H9 (cell line): ENCODE measurements around the gene TRMT1. TPM values are rescaled to one million over a fixed set of nuclear protein-coding genes. Genes with fewer than 3 reads are reported as not detected.
A peak's percentile ranks its signal among the peaks of the same experiment; 100 is the strongest.

Experiments
- DNase-seq: peaks from one replicate; pipeline ENCODE4 v3.0.0-alpha.2; 2017
- H2AFZ ChIP-seq: one replicate; pipeline ENCODE4 v1.6.1; 2013; ENCODE audit warnings: mild to moderate bottlenecking, low read length, control low read depth, moderate library complexity
- H2AK5ac ChIP-seq: 2 replicates; pipeline ENCODE4 v1.6.1; 2013; ENCODE audit warnings: low read length, control low read depth, mixed read lengths; ENCODE audit not compliant: insufficient read length
- H2BK120ac ChIP-seq: one replicate; pipeline ENCODE4 v1.6.1; 2013; ENCODE audit warnings: low read depth, mild to moderate bottlenecking, low read length, control low read depth, inconsistent platforms; ENCODE audit not compliant: poor library complexity, severe bottlenecking
- H2BK12ac ChIP-seq: 2 replicates; pipeline ENCODE4 v1.6.1; 2013; ENCODE audit warnings: low read length, control low read depth, mixed read lengths, low read depth; ENCODE audit not compliant: insufficient read length
- H2BK15ac ChIP-seq: 2 replicates; pipeline ENCODE4 v1.6.1; 2013; ENCODE audit warnings: low read depth, low read length, control low read depth
- H2BK20ac ChIP-seq: one replicate; pipeline ENCODE4 v1.6.1; 2013; ENCODE audit warnings: low read depth, mild to moderate bottlenecking, low read length, control low read depth, inconsistent platforms; ENCODE audit not compliant: poor library complexity, severe bottlenecking
- H2BK5ac ChIP-seq: 2 replicates; pipeline ENCODE4 v1.6.1; 2013; ENCODE audit warnings: low read length, control low read depth, mixed read lengths; ENCODE audit not compliant: insufficient read length
- H3K14ac ChIP-seq: 2 replicates; pipeline ENCODE4 v1.6.1; 2013; ENCODE audit warnings: low read length, control low read depth; ENCODE audit not compliant: insufficient read depth
- H3K18ac ChIP-seq: 2 replicates; pipeline ENCODE4 v1.6.1; 2013; ENCODE audit warnings: low read depth, mild to moderate bottlenecking, mixed read lengths, low read length, control low read depth; ENCODE audit not compliant: insufficient read length
- H3K23ac ChIP-seq: 2 replicates; pipeline ENCODE4 v1.6.1; 2013; ENCODE audit warnings: low read length, control low read depth, mixed read lengths, low read depth; ENCODE audit not compliant: insufficient read length
- H3K23me2 ChIP-seq: 2 replicates; pipeline ENCODE4 v1.6.1; 2013; ENCODE audit warnings: low read depth, mild to moderate bottlenecking, mixed read lengths, low read length, control low read depth; ENCODE audit not compliant: insufficient read length, poor library complexity, severe bottlenecking
- H3K27ac ChIP-seq: 2 replicates; pipeline ENCODE4 v1.5.1; 2013; ENCODE audit warnings: low read length, control low read depth, mixed read lengths, low read depth; ENCODE audit not compliant: insufficient read length
- H3K27me3 ChIP-seq: 2 replicates; pipeline ENCODE4 v1.6.1; 2013; ENCODE audit warnings: low read length, control low read depth, inconsistent platforms; ENCODE audit not compliant: insufficient read depth
- H3K4ac ChIP-seq: 2 replicates; pipeline ENCODE4 v1.6.1; 2013; ENCODE audit warnings: low read depth, mild to moderate bottlenecking, control low read depth, inconsistent platforms, low read length, moderate library complexity
- H3K4me1 ChIP-seq: 2 replicates; pipeline ENCODE4 v1.6.1; 2013; ENCODE audit warnings: low read length, control low read depth, inconsistent platforms; ENCODE audit not compliant: insufficient read depth
- H3K4me2 ChIP-seq: 2 replicates; pipeline ENCODE4 v1.6.1; 2013; ENCODE audit warnings: low read length, control low read depth, mixed read lengths; ENCODE audit not compliant: insufficient read length, insufficient read depth
- H3K56ac ChIP-seq: 2 replicates; pipeline ENCODE4 v1.6.1; 2013; ENCODE audit warnings: low read depth, mild to moderate bottlenecking, mixed read lengths, low read length, control low read depth; ENCODE audit not compliant: insufficient read length
- H3K79me1 ChIP-seq: 2 replicates; pipeline ENCODE4 v1.6.1; 2013; ENCODE audit warnings: low read depth, mild to moderate bottlenecking, moderate library complexity, low read length, control low read depth, inconsistent platforms; ENCODE audit not compliant: insufficient read depth, poor library complexity, severe bottlenecking
- H3K79me2 ChIP-seq: 2 replicates; pipeline ENCODE4 v1.6.1; 2013; ENCODE audit warnings: low read length, control low read depth, inconsistent platforms; ENCODE audit not compliant: insufficient read depth
- H3K9ac ChIP-seq: 2 replicates; pipeline ENCODE4 v1.6.1; 2013; ENCODE audit warnings: low read length, control low read depth, mixed read lengths; ENCODE audit not compliant: insufficient read length; ENCODE audit errors: extremely low read depth
- H3K9me3 ChIP-seq: one replicate; pipeline ENCODE4 v1.6.1; 2013; ENCODE audit warnings: low read depth, low read length, inconsistent platforms; ENCODE audit not compliant: control insufficient read depth
- H3T11ph ChIP-seq: one replicate; pipeline ENCODE4 v1.6.1; 2013; ENCODE audit warnings: mild to moderate bottlenecking, low read length, control low read depth, inconsistent platforms
- H4K20me1 ChIP-seq: one replicate; pipeline ENCODE4 v1.6.1; 2013; ENCODE audit not compliant: control insufficient read depth, insufficient read length, insufficient read depth
- H4K5ac ChIP-seq: 2 replicates; pipeline ENCODE4 v1.6.1; 2013; ENCODE audit warnings: low read depth, mild to moderate bottlenecking, mixed read lengths, low read length, control low read depth; ENCODE audit not compliant: insufficient read length
- H4K8ac ChIP-seq: replicated peaks from 2 replicates; pipeline ENCODE4 v1.6.1; 2013; ENCODE audit warnings: low read length, control low read depth, mixed read lengths, low read depth; ENCODE audit not compliant: insufficient read length
- H4K91ac ChIP-seq: 2 replicates; pipeline ENCODE4 v1.6.1; 2013; ENCODE audit warnings: low read depth, mild to moderate bottlenecking, moderate library complexity, mixed read lengths, low read length, control low read depth; ENCODE audit not compliant: insufficient read length
- H3K27ac Mint-ChIP-seq, 3 experiments: 2 replicates in 2 of 3; 3 replicates in 1 of 3; pipeline ENCODE4 v1.8.0; 2020 to 2021; ENCODE audit warnings: mixed read lengths in 3 of 3, mild to moderate bottlenecking in 1 of 3, moderate library complexity in 1 of 3
- H3K27me3 Mint-ChIP-seq: 2 replicates; pipeline ENCODE4 v1.8.0; 2021; ENCODE audit warnings: low read depth, mild to moderate bottlenecking, moderate library complexity, mixed read lengths
- H3K36me3 Mint-ChIP-seq, 3 experiments: 2 replicates in 2 of 3; 3 replicates in 1 of 3; pipeline ENCODE4 v1.8.0; 2020 to 2021; ENCODE audit warnings: low read depth in 3 of 3, mixed read lengths in 3 of 3; ENCODE audit not compliant: insufficient read depth in 1 of 3
- H3K4me1 Mint-ChIP-seq, 2 experiments: 2 replicates each; pipeline ENCODE4 v1.8.0; 2020; ENCODE audit warnings: mixed read lengths in 2 of 2
- H3K4me3 Mint-ChIP-seq, 2 experiments: 2 replicates in 1 of 2; 3 replicates in 1 of 2; pipeline ENCODE4 v1.8.0; 2020 to 2021; ENCODE audit warnings: mild to moderate bottlenecking in 2 of 2, mixed read lengths in 2 of 2, moderate library complexity in 1 of 2
- H3K9me3 Mint-ChIP-seq, 2 experiments: 2 replicates in 1 of 2; 3 replicates in 1 of 2; pipeline ENCODE4 v1.8.0; 2020; ENCODE audit warnings: mild to moderate bottlenecking in 2 of 2, mixed read lengths in 2 of 2, moderate library complexity in 1 of 2
- WGBS: extraction: QIAGEN DNeasy Blood & Tissue Kit; methylation state at CpG from one replicate; pipeline ENCODE4 v1.1.7; 2013; ENCODE audit warnings: missing lambda C conversion rate, low lambda C conversion rate, mixed read lengths; ENCODE audit not compliant: insufficient read length; ENCODE audit errors: extremely low coverage; 5-methylcytosine and 5-hydroxymethylcytosine counted together
- total RNA-seq: library from RNA; stranded (reverse); gene quantifications from 2 replicates; pipeline ENCODE4 v1.2.1, GENCODE V29; 2021
- TF ChIP-seq, protein P1 (sequence below): fragments of 200-600 bp; sonication (generic); conservative IDR thresholded peaks from 3 replicates; pipeline ENCODE4 v1.8.0; 2021; ENCODE audit warnings: antibody characterized with exemption, mild to moderate bottlenecking

Gene TRMT1
- total RNA-seq, 1 experiment from 2014 or later, result 95.7 TPM

GRCh38 chr19:13155472-13156359 is 39.2 kb upstream of the TRMT1 start:
- H4K5ac ChIP-seq, result no peak overlapping the region
- peak overlapping the region; percentile 75 for H3K18ac ChIP-seq
- H3K9ac ChIP-seq, result peak overlapping the region; percentile 55
- peak; percentile 94 for DNase-seq
- H3K79me2 ChIP-seq, result peaks cover 17% of the 10 kb centered on the region; the same call in 1 of the 2 replicates
- no peaks in the 10 kb centered on the region for H3K79me1 ChIP-seq
- Mint-ChIP-seq H3K4me1 (peaks cover 20 to 25% of the 10 kb centered on the region in 2 experiments), H3K9me3 (peaks cover 8 to 9% of the 10 kb centered on the region in 2 experiments; a peak in 3 of 5 replicates), H3K4me3 (peak overlapping the region; percentile 96 to 97), H3K27me3 (peaks cover 12% of the 10 kb centered on the region), H3K27ac (peak overlapping the region; percentile 98 to 99 (median 99)), H3K36me3 (peaks cover 14 to 21% (median 18%) of the 10 kb centered on the region in 3 experiments)
- H4K8ac ChIP-seq, result no peak overlapping the region
- peak overlapping the region; percentile 84 for H3K27ac ChIP-seq
- peaks cover 2% of the 10 kb centered on the region; the same call in 1 of the 2 replicates for H3K4me1 ChIP-seq
- no peak overlapping the region for H2BK20ac ChIP-seq
- no peaks in the 10 kb centered on the region for H3K9me3 ChIP-seq
- H3K23me2 ChIP-seq, result peaks cover 16% of the 10 kb centered on the region
- H4K20me1 ChIP-seq, result no peaks in the 10 kb centered on the region
- no peak overlapping the region; the same call in 1 of the 2 replicates for H3K4ac ChIP-seq
- no peak overlapping the region for H2BK12ac ChIP-seq
- no peak overlapping the region for H2BK5ac ChIP-seq
- H3K56ac ChIP-seq, result no peak overlapping the region
- no peak overlapping the region for H4K91ac ChIP-seq
- H3K4me2 ChIP-seq, result peak overlapping the region; percentile 78
- TF ChIP-seq, protein P1, sequence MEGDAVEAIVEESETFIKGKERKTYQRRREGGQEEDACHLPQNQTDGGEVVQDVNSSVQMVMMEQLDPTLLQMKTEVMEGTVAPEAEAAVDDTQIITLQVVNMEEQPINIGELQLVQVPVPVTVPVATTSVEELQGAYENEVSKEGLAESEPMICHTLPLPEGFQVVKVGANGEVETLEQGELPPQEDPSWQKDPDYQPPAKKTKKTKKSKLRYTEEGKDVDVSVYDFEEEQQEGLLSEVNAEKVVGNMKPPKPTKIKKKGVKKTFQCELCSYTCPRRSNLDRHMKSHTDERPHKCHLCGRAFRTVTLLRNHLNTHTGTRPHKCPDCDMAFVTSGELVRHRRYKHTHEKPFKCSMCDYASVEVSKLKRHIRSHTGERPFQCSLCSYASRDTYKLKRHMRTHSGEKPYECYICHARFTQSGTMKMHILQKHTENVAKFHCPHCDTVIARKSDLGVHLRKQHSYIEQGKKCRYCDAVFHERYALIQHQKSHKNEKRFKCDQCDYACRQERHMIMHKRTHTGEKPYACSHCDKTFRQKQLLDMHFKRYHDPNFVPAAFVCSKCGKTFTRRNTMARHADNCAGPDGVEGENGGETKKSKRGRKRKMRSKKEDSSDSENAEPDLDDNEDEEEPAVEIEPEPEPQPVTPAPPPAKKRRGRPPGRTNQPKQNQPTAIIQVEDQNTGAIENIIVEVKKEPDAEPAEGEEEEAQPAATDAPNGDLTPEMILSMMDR, result no peak
- H3K23ac ChIP-seq, result no peak overlapping the region
- peak overlapping the region; percentile 7 for H2AK5ac ChIP-seq
- H2AFZ ChIP-seq, result no peak overlapping the region
- H2BK120ac ChIP-seq, result no peak overlapping the region
- no peaks in the 10 kb centered on the region for H3K27me3 ChIP-seq
- H3T11ph ChIP-seq, result no peak overlapping the region
- no peak overlapping the region for H2BK15ac ChIP-seq
- H3K14ac ChIP-seq, result peak overlapping the region; percentile 49; the same call in 1 of the 2 replicates
- no CpG with 5 or more reads among the region's 55 CpGs for WGBS
